Nephron progenitor cell (in vitro differentiated cells): ENCODE measurements around the gene WDR49.

Source experiments
- DNase-seq: peaks from one replicate; pipeline ENCODE4 v3.0.0; 2021
- H3K27ac Mint-ChIP-seq: 2 replicates; pipeline ENCODE4 v1.8.0; 2021; ENCODE audit warnings: mild to moderate bottlenecking, moderate library complexity, mixed read lengths
- H3K27me3 Mint-ChIP-seq: 2 replicates; pipeline ENCODE4 v1.8.0; 2021; ENCODE audit warnings: mild to moderate bottlenecking, low read depth, mixed read lengths; ENCODE audit not compliant: poor library complexity
- H3K36me3 Mint-ChIP-seq: 2 replicates; pipeline ENCODE4 v1.8.0; 2021; ENCODE audit warnings: low read depth, mixed read lengths
- H3K4me1 Mint-ChIP-seq: 2 replicates; pipeline ENCODE4 v1.8.0; 2021; ENCODE audit warnings: mixed read lengths
- H3K4me3 Mint-ChIP-seq: 2 replicates; pipeline ENCODE4 v1.8.0; 2021; ENCODE audit warnings: mild to moderate bottlenecking, moderate library complexity, mixed read lengths
- H3K9me3 Mint-ChIP-seq: 2 replicates; pipeline ENCODE4 v1.8.0; 2021; ENCODE audit warnings: mild to moderate bottlenecking, moderate library complexity, mixed read lengths
- CTCF ChIP-seq: fragments of 200-600 bp; sonication (generic); IDR thresholded peaks from 2 replicates; pipeline ENCODE4 v1.5.0; 2021; ENCODE audit warnings: antibody characterized with exemption

Gene WDR49

GRCh38 chr3:167679526-167679925, 25.8 kb upstream of the WDR49 start:
- Mint-ChIP-seq H3K4me1 (no peaks in the 10 kb centered on the region), H3K9me3 (peaks cover 31% of the 10 kb centered on the region), H3K4me3 (no peak overlapping the region), H3K27me3 (no peaks in the 10 kb centered on the region), H3K27ac (no peak overlapping the region), H3K36me3 (peaks cover 68% of the 10 kb centered on the region)
- no peak for DNase-seq
- no peak for TF ChIP-seq CTCF

GRCh38 chr3:167675848-167676247, 22.1 kb upstream of the WDR49 start:
- H3K4me3 Mint-ChIP-seq: no peak overlapping the region
- DNase-seq: no peak
- H3K27me3 Mint-ChIP-seq: no peaks in the 10 kb centered on the region
- H3K27ac Mint-ChIP-seq: no peak overlapping the region
- peaks cover 90% of the 10 kb centered on the region for H3K36me3 Mint-ChIP-seq
- H3K4me1 Mint-ChIP-seq: no peaks in the 10 kb centered on the region
- TF ChIP-seq CTCF: no peak
- peaks cover 42% of the 10 kb centered on the region for H3K9me3 Mint-ChIP-seq

GRCh38 chr3:167673221-167673620, 19.5 kb upstream of the WDR49 start:
- Mint-ChIP-seq H3K36me3 (peaks cover 68% of the 10 kb centered on the region), H3K9me3 (peaks cover 42% of the 10 kb centered on the region), H3K27ac (no peak overlapping the region), H3K27me3 (no peaks in the 10 kb centered on the region), H3K4me3 (no peak overlapping the region), H3K4me1 (no peaks in the 10 kb centered on the region)
- no peak for TF ChIP-seq CTCF
- DNase-seq: no peak

GRCh38 chr3:167671878-167672427, 18.2 kb upstream of the WDR49 start:
- no peaks in the 10 kb centered on the region for H3K4me1 Mint-ChIP-seq
- peaks cover 55% of the 10 kb centered on the region for H3K36me3 Mint-ChIP-seq
- H3K4me3 Mint-ChIP-seq: no peak overlapping the region
- TF ChIP-seq CTCF: no peak
- no peak overlapping the region for H3K27ac Mint-ChIP-seq
- H3K9me3 Mint-ChIP-seq: peaks cover 36% of the 10 kb centered on the region
- no peak for DNase-seq
- H3K27me3 Mint-ChIP-seq: no peaks in the 10 kb centered on the region

- DNase-seq: no peak
- H3K27me3 Mint-ChIP-seq: no peaks in the 10 kb centered on the region
- no peak overlapping the region for H3K27ac Mint-ChIP-seq
- peaks cover 33% of the 10 kb centered on the region for H3K36me3 Mint-ChIP-seq
- H3K9me3 Mint-ChIP-seq: peaks cover 13% of the 10 kb centered on the region
- H3K4me3 Mint-ChIP-seq: no peak overlapping the region
- no peaks in the 10 kb centered on the region for H3K4me1 Mint-ChIP-seq
- TF ChIP-seq CTCF: no peak
These were observed 16.0 kb upstream of the WDR49 start for GRCh38 chr3:167669699-167670098.

GRCh38 chr3:167668651-167669050, 14.9 kb upstream of the WDR49 start:
- no peak for DNase-seq
- Mint-ChIP-seq H3K27me3 (no peaks in the 10 kb centered on the region), H3K4me1 (no peaks in the 10 kb centered on the region), H3K9me3 (peaks cover 5% of the 10 kb centered on the region), H3K27ac (no peak overlapping the region), H3K36me3 (peaks cover 22% of the 10 kb centered on the region), H3K4me3 (no peak overlapping the region)
- TF ChIP-seq CTCF: no peak
